ENCODE results near the gene UGGT1.

UGGT1 gene

DNA sequence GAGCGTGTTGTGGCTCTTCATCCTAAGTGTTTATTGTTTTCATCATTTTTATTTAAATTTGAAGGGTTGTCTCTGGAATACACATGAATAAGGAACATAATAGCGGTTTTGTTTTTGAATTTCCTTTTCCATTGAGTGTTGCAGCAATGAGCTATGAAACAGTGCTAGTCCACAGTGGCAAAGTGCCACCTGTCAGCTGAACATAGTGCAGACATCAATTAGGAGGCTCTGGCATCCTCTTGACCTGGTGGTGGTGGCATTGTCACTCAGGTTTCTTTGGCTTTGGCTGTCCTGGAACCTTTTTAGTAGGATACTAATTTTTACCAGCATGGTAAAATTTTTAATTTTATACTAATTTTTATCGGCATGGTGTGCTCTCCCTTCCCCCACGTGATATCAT lies 63.2 kb downstream of the UGGT1 start:
- no peak for DNase-seq (ENCODE audit: extremely low spot score)
- POLR2A ChIA-PET = no interaction called here
- CTCF ChIA-PET = interaction anchor here (1.4 kb wide), 1 partner anchor 10 kb away, joined by 5 read pairs; no protein-coding TSS in a partner anchor
- TF ChIP-seq, protein P1, sequence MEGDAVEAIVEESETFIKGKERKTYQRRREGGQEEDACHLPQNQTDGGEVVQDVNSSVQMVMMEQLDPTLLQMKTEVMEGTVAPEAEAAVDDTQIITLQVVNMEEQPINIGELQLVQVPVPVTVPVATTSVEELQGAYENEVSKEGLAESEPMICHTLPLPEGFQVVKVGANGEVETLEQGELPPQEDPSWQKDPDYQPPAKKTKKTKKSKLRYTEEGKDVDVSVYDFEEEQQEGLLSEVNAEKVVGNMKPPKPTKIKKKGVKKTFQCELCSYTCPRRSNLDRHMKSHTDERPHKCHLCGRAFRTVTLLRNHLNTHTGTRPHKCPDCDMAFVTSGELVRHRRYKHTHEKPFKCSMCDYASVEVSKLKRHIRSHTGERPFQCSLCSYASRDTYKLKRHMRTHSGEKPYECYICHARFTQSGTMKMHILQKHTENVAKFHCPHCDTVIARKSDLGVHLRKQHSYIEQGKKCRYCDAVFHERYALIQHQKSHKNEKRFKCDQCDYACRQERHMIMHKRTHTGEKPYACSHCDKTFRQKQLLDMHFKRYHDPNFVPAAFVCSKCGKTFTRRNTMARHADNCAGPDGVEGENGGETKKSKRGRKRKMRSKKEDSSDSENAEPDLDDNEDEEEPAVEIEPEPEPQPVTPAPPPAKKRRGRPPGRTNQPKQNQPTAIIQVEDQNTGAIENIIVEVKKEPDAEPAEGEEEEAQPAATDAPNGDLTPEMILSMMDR (IDR thresholded peaks at IDR 0.05; ENCODE audit: control extremely low read depth, extremely low read depth, low read depth, missing control alignments) = no peak

DNA sequence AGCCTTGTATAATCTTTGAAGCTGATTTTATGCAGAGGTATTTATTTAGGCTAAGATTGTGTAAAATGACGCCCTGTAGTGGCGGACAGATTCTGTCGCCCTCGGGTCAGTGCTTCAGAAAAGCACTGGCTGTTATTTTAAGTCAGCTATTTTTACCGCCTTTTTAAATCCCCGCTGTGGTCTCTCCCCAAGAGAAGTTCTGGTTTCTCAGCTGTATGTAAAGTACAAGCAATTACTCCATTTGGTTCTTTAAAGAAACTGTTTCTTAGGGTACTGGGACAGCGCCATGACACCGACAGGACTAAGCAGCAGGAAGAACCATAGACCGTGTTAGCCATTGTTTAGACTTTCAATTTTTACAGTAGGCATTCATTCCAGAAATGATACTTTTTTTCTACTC lies 65.0 kb downstream of the UGGT1 start:
- DNase-seq (ENCODE audit: extremely low spot score) = no peak
- CTCF ChIA-PET = interaction anchor here (1.0 to 1.8 kb wide), 3 partner anchors 12 to 29 kb away, joined by 3 to 4 read pairs (median 3); no protein-coding TSS in a partner anchor
- TF ChIP-seq, protein P1 (IDR thresholded peaks at IDR 0.05; ENCODE audit: control extremely low read depth, extremely low read depth, low read depth, missing control alignments) = no peak
- POLR2A ChIA-PET = no interaction called here

DNA sequence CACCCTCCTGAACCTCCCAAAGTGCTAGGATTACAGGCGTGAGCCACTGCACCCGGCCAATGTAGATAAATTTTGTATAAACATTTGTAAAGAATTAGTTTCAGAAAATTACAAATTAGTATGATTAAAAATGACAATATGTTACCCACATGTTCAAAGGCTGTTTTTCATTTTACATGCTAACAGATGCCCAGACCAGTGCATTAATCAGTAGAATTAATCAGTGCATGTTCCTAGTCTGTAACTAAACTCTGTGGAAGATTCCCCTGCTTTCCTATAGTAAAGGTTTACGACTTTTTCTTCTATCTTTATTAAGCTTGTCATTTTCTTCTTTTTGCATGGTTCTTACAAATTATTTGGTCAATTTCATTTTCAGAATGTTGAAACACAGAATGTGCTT lies 65.8 kb downstream of the UGGT1 start:
- ChIA-PET CTCF (interaction anchor here (1.1 to 1.8 kb wide), 5 partner anchors 8 to 29 kb away, joined by 3 to 5 read pairs (median 3); no protein-coding TSS in a partner anchor), POLR2A (no interaction called here)
- TF ChIP-seq, protein P1 (IDR thresholded peaks at IDR 0.05; ENCODE audit: control extremely low read depth, extremely low read depth, low read depth, missing control alignments) = no peak
- DNase-seq (ENCODE audit: extremely low spot score) = no peak

DNA sequence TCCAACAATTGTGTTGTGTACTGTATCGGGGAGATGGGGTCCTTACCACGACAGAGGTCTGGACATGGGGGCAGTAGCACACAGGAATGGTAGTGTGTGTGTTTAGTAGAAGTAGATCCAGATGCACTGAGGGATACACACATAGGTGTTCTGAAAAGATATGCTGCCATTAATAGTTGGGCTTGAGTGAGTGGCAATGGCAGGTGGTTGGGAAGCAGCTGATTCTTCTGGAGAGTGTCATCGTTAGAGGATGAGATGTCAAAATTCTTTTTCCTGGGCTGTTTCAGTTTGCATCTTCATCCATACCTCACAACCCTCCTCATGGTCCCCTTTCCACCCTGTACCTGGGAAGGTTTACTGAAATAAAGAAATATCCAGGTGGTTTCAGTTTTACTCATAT lies 66.6 kb downstream of the UGGT1 start:
- DNase-seq (ENCODE audit: extremely low spot score) = no peak
- ChIA-PET CTCF (interaction anchor here (1.1 to 1.8 kb wide), 4 partner anchors 9 to 21 kb away, joined by 3 to 5 read pairs (median 4); no protein-coding TSS in a partner anchor), POLR2A (no interaction called here)
- TF ChIP-seq, protein P1 (IDR thresholded peaks at IDR 0.05; ENCODE audit: control extremely low read depth, extremely low read depth, low read depth, missing control alignments) = no peak

DNA sequence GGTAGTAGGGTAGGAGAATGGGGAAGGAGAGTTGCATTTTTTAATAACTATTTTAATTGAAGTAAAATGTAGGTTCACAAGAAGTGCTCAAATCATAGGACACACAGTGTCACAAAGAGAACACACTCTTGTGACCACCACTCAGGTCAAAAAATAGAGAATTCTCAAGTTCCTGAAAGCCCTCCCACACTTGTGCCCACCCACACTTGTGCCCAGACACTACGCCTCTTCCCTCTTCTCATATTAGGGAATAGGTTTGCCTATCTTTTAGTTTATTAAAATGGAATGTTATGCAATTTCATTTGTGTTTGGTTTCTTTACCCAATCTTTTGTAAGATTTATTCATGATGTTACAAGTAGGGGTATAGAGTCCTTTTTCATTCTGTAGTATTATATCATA lies 67.2 kb downstream of the UGGT1 start:
- POLR2A ChIA-PET = no interaction called here

DNA sequence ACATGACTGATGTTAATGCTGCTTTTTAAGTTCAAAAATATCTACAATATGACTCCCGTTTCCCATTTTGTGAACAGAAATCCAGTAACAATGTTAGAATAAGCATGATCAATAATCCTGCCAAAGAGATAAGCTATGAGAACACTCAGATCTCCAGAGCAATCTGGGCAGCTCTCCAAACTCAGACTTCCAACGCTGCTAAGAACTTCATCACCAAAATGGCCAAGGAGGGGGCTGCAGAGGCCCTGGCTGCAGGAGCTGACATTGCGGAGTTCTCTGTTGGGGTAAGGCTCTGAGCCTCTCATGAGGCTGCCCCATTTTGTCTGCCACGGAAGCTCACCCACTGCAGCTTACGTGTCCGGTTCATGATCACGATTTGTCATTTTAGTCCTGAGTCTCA lies 68.4 kb downstream of the UGGT1 start:
- TF ChIP-seq, protein P1 (IDR thresholded peaks at IDR 0.05; ENCODE audit: control extremely low read depth, extremely low read depth, low read depth, missing control alignments) = no peak
- CTCF ChIA-PET = no interaction called here
- no peak for DNase-seq (ENCODE audit: extremely low spot score)
- POLR2A ChIA-PET = no interaction called here

More for the DNA sequence above, 67.2 kb downstream of the UGGT1 start:
- DNase-seq (ENCODE audit: extremely low spot score) = no peak
- CTCF ChIA-PET = interaction anchor here (1.3 to 1.6 kb wide), 2 partner anchors 9 to 14 kb away, joined by 3 to 5 read pairs; no protein-coding TSS in a partner anchor
- TF ChIP-seq, protein P1 (IDR thresholded peaks at IDR 0.05; ENCODE audit: control extremely low read depth, extremely low read depth, low read depth, missing control alignments) = no peak
